HepG2 (cell line): ENCODE data around the gene RABGGTA. TPM values are rescaled to one million over a fixed set of nuclear protein-coding genes. Genes with fewer than 3 reads are reported as not detected.

Experiments used
- ISX ChIP-seq: sonication (generic); formaldehyde crosslinking; conservative IDR thresholded peaks from 2 replicates; pipeline ENCODE4 v1.5.0; 2020; ENCODE audit warnings: missing genetic modification reagents
- KLF15 ChIP-seq: sonication (generic); formaldehyde crosslinking; IDR thresholded peaks from 2 replicates; pipeline ENCODE4 v1.8.1; 2023; ENCODE audit warnings: borderline replicate concordance, mild to moderate bottlenecking, inconsistent platforms, missing genetic modification reagents, mixed read lengths
- RXRA ChIP-seq: sonication (generic); formaldehyde crosslinking; IDR thresholded peaks from 2 replicates; pipeline ENCODE4 v1.5.1; 2020; ENCODE audit warnings: missing genetic modification reagents
- SAP130 ChIP-seq: IDR thresholded peaks from 2 replicates; pipeline ENCODE4 v1.6.1; 2016; ENCODE audit warnings: low read depth
- SOX6 ChIP-seq, 2 experiments: fragments of 450-650 bp in 1 of 2; sonication (generic) in 1 of 2; formaldehyde crosslinking in 1 of 2; IDR thresholded peaks; 2 replicates each; pipeline versions ENCODE4 v1.4.0 to v1.6.1; 2017 to 2020; ENCODE audit warnings: antibody characterized with exemption in 1 of 2, mild to moderate bottlenecking in 1 of 2, missing genetic modification reagents in 1 of 2
- SP5 ChIP-seq: IDR thresholded peaks from 2 replicates; pipeline ENCODE4 v1.6.1; 2016; ENCODE audit warnings: low read depth, borderline replicate concordance
- SRF ChIP-seq: IDR thresholded peaks from 2 replicates; pipeline ENCODE4 v1.6.1; 2011; ENCODE audit warnings: mild to moderate bottlenecking, low read depth, low read length, moderate library complexity
- ZIK1 ChIP-seq: sonication (generic); formaldehyde crosslinking; IDR thresholded peaks from 2 replicates; pipeline ENCODE4 v1.5.0; 2020; ENCODE audit warnings: mild to moderate bottlenecking, low read depth, missing genetic modification reagents, borderline replicate concordance
- ZNF326 ChIP-seq: sonication (generic); formaldehyde crosslinking; IDR thresholded peaks from 2 replicates; pipeline ENCODE4 v1.4.0; 2020; ENCODE audit warnings: missing genetic modification reagents, borderline replicate concordance
- ZNF530 ChIP-seq: sonication (generic); formaldehyde crosslinking; IDR thresholded peaks from 2 replicates; pipeline ENCODE4 v1.5.0; 2020; ENCODE audit warnings: low read depth, mild to moderate bottlenecking, missing genetic modification reagents
- ZNF549 ChIP-seq: sonication (generic); formaldehyde crosslinking; IDR thresholded peaks from 2 replicates; pipeline ENCODE4 v1.5.0; 2020; ENCODE audit warnings: missing genetic modification reagents
- ZNF773 ChIP-seq: sonication (generic); formaldehyde crosslinking; IDR thresholded peaks from 2 replicates; pipeline ENCODE4 v1.4.0; 2020; ENCODE audit warnings: missing genetic modification reagents, borderline replicate concordance
- polyA plus RNA-seq, 8 experiments: library from polyadenylated mRNA; depleted of rRNA in 3 of 8; stranded (reverse) in 7 of 8; unstranded in 1 of 8; fragments of >200 nt; fragmentation: Illumina TruSeq in 4 of 8; extraction: Trizol in 4 of 8; gene quantifications; 2 replicates each; pipeline versions ENCODE4 v1.2.1 to v1.2.3, GENCODE V29; 2011 to 2016; ENCODE audit warnings: low read depth in 4 of 8, missing spikeins in 1 of 8, mixed read lengths in 1 of 8; ENCODE audit not compliant: insufficient read depth in 1 of 8
- total RNA-seq, 5 experiments: library from RNA; depleted of rRNA; stranded (reverse); fragments of >200 nt; fragmentation: Illumina TruSeq; extraction: Trizol; gene quantifications; 2 replicates each; pipeline ENCODE4 v1.2.3, GENCODE V29; 2016; ENCODE audit warnings: low read depth in 1 of 5
- TF ChIP-seq, protein P1 (sequence below): sonication (generic); formaldehyde crosslinking; IDR thresholded peaks from 2 replicates; pipeline ENCODE4 v1.4.0; 2020; ENCODE audit warnings: low read depth, missing genetic modification reagents
- TF ChIP-seq, protein P2 (sequence below): IDR thresholded peaks from 2 replicates; pipeline ENCODE4 v1.6.1; 2016; ENCODE audit warnings: control low read depth
- TF ChIP-seq, protein P3 (sequence below): sonication (generic); formaldehyde crosslinking; IDR thresholded peaks from 2 replicates; pipeline ENCODE4 v1.4.0; 2020; ENCODE audit warnings: missing genetic modification reagents
- TF ChIP-seq, protein P4 (sequence below): IDR thresholded peaks from 2 replicates; pipeline ENCODE4 v1.6.1; 2018; ENCODE audit warnings: missing genetic modification reagents, mild to moderate bottlenecking, missing compliant biosample characterization
- TF ChIP-seq, protein P5 (sequence below): sonication (generic); IDR thresholded peaks from 2 replicates; pipeline ENCODE4 v1.6.1; 2016; ENCODE audit warnings: low read depth, borderline replicate concordance
- TF ChIP-seq, protein P6 (sequence below): sonication (generic); formaldehyde crosslinking; IDR thresholded peaks from 2 replicates; pipeline ENCODE4 v1.8.0; 2022; ENCODE audit warnings: missing genetic modification reagents, mild to moderate bottlenecking, inconsistent platforms, borderline replicate concordance

RABGGTA gene
- total and polyA plus RNA-seq, 2 of the 13 experiments (the other 11 are each of a cell fraction or from before 2014, with no cell fraction given), result 57.9 to 90.8 TPM

DNA sequence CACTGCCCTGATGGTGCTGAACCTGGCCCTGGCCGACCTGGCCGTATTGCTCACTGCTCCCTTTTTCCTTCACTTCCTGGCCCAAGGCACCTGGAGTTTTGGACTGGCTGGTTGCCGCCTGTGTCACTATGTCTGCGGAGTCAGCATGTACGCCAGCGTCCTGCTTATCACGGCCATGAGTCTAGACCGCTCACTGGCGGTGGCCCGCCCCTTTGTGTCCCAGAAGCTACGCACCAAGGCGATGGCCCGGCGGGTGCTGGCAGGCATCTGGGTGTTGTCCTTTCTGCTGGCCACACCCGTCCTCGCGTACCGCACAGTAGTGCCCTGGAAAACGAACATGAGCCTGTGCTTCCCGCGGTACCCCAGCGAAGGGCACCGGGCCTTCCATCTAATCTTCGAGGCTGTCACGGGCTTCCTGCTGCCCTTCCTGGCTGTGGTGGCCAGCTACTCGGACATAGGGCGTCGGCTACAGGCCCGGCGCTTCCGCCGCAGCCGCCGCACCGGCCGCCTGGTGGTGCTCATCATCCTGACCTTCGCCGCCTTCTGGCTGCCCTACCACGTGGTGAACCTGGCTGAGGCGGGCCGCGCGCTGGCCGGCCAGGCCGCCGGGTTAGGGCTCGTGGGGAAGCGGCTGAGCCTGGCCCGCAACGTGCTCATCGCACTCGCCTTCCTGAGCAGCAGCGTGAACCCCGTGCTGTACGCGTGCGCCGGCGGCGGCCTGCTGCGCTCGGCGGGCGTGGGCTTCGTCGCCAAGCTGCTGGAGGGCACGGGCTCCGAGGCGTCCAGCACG, 44.6 kb upstream of the RABGGTA start (continued):
- TF ChIP-seq KLF15 (peak; percentile 97), SOX6 (IDR thresholded peaks at IDR 0.05) (no peak), SOX6 (CRISPR knock-in tag; IDR thresholded peaks at IDR 0.05) (peak; percentile 62), ISX (CRISPR knock-in tag) (peak; percentile 99), ZNF326 (CRISPR knock-in tag) (no peak; the same call in 1 of the 2 replicates), ZNF530 (CRISPR knock-in tag) (0 out of 2 replicates have a peak, but pooled peaks have one; percentile 61), SRF (no peak), SAP130 (peak; percentile 80), ZIK1 (CRISPR knock-in tag) (peak; percentile 99; the same call in 1 of the 2 replicates), RXRA (CRISPR knock-in tag) (peak; percentile 79), ZNF773 (CRISPR knock-in tag) (peak; percentile 99), ZNF549 (peak; percentile 89; the same call in 1 of the 2 replicates), SP5 (CRISPR knock-in tag) (peak; percentile 57)
- TF ChIP-seq, protein P1, sequence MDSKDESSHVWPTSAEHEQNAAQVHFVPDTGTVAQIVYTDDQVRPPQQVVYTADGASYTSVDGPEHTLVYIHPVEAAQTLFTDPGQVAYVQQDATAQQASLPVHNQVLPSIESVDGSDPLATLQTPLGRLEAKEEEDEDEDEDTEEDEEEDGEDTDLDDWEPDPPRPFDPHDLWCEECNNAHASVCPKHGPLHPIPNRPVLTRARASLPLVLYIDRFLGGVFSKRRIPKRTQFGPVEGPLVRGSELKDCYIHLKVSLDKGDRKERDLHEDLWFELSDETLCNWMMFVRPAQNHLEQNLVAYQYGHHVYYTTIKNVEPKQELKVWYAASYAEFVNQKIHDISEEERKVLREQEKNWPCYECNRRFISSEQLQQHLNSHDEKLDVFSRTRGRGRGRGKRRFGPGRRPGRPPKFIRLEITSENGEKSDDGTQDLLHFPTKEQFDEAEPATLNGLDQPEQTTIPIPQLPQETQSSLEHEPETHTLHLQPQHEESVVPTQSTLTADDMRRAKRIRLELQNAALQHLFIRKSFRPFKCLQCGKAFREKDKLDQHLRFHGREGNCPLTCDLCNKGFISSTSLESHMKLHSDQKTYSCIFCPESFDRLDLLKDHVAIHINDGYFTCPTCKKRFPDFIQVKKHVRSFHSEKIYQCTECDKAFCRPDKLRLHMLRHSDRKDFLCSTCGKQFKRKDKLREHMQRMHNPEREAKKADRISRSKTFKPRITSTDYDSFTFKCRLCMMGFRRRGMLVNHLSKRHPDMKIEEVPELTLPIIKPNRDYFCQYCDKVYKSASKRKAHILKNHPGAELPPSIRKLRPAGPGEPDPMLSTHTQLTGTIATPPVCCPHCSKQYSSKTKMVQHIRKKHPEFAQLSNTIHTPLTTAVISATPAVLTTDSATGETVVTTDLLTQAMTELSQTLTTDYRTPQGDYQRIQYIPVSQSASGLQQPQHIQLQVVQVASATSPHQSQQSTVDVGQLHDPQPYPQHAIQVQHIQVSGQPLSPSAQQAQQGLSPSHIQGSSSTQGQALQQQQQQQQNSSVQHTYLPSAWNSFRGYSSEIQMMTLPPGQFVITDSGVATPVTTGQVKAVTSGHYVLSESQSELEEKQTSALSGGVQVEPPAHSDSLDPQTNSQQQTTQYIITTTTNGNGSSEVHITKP (CRISPR knock-in tag), result peak; percentile 60; the same call in 1 of the 2 replicates
- TF ChIP-seq, protein P2, sequence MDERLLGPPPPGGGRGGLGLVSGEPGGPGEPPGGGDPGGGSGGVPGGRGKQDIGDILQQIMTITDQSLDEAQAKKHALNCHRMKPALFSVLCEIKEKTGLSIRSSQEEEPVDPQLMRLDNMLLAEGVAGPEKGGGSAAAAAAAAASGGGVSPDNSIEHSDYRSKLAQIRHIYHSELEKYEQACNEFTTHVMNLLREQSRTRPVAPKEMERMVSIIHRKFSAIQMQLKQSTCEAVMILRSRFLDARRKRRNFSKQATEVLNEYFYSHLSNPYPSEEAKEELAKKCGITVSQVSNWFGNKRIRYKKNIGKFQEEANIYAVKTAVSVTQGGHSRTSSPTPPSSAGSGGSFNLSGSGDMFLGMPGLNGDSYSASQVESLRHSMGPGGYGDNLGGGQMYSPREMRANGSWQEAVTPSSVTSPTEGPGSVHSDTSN (CRISPR knock-in tag), result no peak
- TF ChIP-seq, protein P3, sequence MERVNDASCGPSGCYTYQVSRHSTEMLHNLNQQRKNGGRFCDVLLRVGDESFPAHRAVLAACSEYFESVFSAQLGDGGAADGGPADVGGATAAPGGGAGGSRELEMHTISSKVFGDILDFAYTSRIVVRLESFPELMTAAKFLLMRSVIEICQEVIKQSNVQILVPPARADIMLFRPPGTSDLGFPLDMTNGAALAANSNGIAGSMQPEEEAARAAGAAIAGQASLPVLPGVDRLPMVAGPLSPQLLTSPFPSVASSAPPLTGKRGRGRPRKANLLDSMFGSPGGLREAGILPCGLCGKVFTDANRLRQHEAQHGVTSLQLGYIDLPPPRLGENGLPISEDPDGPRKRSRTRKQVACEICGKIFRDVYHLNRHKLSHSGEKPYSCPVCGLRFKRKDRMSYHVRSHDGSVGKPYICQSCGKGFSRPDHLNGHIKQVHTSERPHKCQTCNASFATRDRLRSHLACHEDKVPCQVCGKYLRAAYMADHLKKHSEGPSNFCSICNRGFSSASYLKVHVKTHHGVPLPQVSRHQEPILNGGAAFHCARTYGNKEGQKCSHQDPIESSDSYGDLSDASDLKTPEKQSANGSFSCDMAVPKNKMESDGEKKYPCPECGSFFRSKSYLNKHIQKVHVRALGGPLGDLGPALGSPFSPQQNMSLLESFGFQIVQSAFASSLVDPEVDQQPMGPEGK (CRISPR knock-in tag), result no peak
- TF ChIP-seq, protein P4, sequence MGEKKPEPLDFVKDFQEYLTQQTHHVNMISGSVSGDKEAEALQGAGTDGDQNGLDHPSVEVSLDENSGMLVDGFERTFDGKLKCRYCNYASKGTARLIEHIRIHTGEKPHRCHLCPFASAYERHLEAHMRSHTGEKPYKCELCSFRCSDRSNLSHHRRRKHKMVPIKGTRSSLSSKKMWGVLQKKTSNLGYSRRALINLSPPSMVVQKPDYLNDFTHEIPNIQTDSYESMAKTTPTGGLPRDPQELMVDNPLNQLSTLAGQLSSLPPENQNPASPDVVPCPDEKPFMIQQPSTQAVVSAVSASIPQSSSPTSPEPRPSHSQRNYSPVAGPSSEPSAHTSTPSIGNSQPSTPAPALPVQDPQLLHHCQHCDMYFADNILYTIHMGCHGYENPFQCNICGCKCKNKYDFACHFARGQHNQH (CRISPR knock-in tag), result peak; percentile 99
- TF ChIP-seq, protein P5, sequence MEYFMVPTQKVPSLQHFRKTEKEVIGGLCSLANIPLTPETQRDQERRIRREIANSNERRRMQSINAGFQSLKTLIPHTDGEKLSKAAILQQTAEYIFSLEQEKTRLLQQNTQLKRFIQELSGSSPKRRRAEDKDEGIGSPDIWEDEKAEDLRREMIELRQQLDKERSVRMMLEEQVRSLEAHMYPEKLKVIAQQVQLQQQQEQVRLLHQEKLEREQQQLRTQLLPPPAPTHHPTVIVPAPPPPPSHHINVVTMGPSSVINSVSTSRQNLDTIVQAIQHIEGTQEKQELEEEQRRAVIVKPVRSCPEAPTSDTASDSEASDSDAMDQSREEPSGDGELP, result peak; percentile 64; the same call in 1 of the 2 replicates
- TF ChIP-seq, protein P6, sequence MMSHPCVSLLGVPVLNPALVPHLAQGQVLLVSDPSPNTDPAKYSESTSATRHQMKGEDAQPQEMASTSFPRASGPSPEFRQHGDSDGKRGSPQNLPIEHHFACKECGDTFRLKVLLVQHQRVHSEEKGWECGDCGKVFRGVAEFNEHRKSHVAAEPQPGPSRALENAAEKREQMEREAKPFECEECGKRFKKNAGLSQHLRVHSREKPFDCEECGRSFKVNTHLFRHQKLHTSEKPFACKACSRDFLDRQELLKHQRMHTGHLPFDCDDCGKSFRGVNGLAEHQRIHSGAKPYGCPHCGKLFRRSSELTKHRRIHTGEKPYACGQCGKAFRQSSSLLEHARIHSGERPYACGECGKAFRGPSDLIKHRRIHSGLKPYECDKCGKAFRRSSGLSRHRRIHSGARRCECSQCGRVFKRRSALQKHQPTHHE (CRISPR knock-in tag), result peak; percentile 96
